ENCODE measurements around the gene PIPOX.

Gene PIPOX

DNA sequence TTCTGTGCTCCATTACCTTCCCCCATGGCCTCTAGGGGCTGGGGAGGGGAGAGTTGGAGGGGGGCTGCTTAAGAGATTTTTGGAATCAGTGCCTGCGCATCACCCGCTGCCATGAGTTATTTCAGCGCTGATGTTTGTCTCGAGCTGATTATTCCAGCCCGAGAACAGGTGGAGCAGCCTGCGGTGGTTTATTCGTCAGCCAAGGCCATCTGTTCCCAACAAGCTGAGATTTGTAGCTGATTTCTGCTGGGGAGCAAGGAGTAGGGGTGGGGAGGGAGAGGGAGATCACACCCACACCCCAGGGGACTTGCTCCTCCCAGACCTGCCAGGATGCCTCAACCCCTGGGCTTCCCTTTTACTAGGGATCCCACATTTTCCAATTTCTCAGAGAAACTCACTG is 23.1 kb downstream of the PIPOX start:
- Histone ChIP-seq H4K20me1 (ENCODE audit: insufficient read depth, low read length) (no peaks in the 10 kb centered on the region), H3K9me2 (ENCODE audit: low read depth, low read length) (no peaks in the 10 kb centered on the region), H3K4me2 (ENCODE audit: low read length) (no peak overlapping the region), H3K9me3 (ENCODE audit: low read length) (no peaks in the 10 kb centered on the region), H3K27ac (ENCODE audit: low read depth, low read length, poor library complexity, severe bottlenecking) (no peak overlapping the region), H3K36me3 (ENCODE audit: insufficient read depth, low read length) (no peaks in the 10 kb centered on the region), H3K4me1 (ENCODE audit: insufficient read depth, low read length, severe bottlenecking) (no peaks in the 10 kb centered on the region), H3K4me3 (ENCODE audit: low read depth, low read length, poor library complexity, severe bottlenecking) (no peak overlapping the region), H3F3A (ENCODE audit: insufficient read depth, low read length) (no peaks in the 10 kb centered on the region), H3K9ac (ENCODE audit: low read length) (no peak overlapping the region), H2AFZ (ENCODE audit: low read length) (no peak overlapping the region), H3K79me2 (ENCODE audit: insufficient read depth, low read length) (no peaks in the 10 kb centered on the region), H3K27me3 (ENCODE audit: insufficient read depth, low read length) (peaks cover 4% of the 10 kb centered on the region; the same call in 1 of the 2 replicates)
- TF ChIP-seq, protein P1, sequence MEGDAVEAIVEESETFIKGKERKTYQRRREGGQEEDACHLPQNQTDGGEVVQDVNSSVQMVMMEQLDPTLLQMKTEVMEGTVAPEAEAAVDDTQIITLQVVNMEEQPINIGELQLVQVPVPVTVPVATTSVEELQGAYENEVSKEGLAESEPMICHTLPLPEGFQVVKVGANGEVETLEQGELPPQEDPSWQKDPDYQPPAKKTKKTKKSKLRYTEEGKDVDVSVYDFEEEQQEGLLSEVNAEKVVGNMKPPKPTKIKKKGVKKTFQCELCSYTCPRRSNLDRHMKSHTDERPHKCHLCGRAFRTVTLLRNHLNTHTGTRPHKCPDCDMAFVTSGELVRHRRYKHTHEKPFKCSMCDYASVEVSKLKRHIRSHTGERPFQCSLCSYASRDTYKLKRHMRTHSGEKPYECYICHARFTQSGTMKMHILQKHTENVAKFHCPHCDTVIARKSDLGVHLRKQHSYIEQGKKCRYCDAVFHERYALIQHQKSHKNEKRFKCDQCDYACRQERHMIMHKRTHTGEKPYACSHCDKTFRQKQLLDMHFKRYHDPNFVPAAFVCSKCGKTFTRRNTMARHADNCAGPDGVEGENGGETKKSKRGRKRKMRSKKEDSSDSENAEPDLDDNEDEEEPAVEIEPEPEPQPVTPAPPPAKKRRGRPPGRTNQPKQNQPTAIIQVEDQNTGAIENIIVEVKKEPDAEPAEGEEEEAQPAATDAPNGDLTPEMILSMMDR (IDR thresholded peaks at IDR 0.05; ENCODE audit: low read length), result no peak
- no peak for TF ChIP-seq EZH2 (IDR thresholded peaks at IDR 0.05; ENCODE audit: borderline replicate concordance, low read length)

GRCh38 chr17:29066606-29067005 is 23.7 kb downstream of the PIPOX start:
- no peaks in the 10 kb centered on the region for H3K4me1 ChIP-seq (ENCODE audit: insufficient read depth, low read length, severe bottlenecking)
- H3K27ac ChIP-seq (ENCODE audit: low read depth, low read length, poor library complexity, severe bottlenecking), result no peak overlapping the region
- H3K4me2 ChIP-seq (ENCODE audit: low read length), result no peak overlapping the region
- no peak overlapping the region for H2AFZ ChIP-seq (ENCODE audit: low read length)
- no peaks in the 10 kb centered on the region for H3K9me2 ChIP-seq (ENCODE audit: low read depth, low read length)
- H3F3A ChIP-seq (ENCODE audit: insufficient read depth, low read length), result no peaks in the 10 kb centered on the region
- no peaks in the 10 kb centered on the region for H3K79me2 ChIP-seq (ENCODE audit: insufficient read depth, low read length)
- H3K36me3 ChIP-seq (ENCODE audit: insufficient read depth, low read length), result no peaks in the 10 kb centered on the region
- H4K20me1 ChIP-seq (ENCODE audit: insufficient read depth, low read length), result no peaks in the 10 kb centered on the region
- H3K27me3 ChIP-seq (ENCODE audit: insufficient read depth, low read length), result no peaks in the 10 kb centered on the region
- H3K9me3 ChIP-seq (ENCODE audit: low read length), result no peaks in the 10 kb centered on the region
- TF ChIP-seq, protein P1 (IDR thresholded peaks at IDR 0.05; ENCODE audit: low read length), result no peak
- no peak for TF ChIP-seq EZH2 (IDR thresholded peaks at IDR 0.05; ENCODE audit: borderline replicate concordance, low read length)
- H3K9ac ChIP-seq (ENCODE audit: low read length), result no peak overlapping the region
- no peak overlapping the region for H3K4me3 ChIP-seq (ENCODE audit: low read depth, low read length, poor library complexity, severe bottlenecking)

DNA sequence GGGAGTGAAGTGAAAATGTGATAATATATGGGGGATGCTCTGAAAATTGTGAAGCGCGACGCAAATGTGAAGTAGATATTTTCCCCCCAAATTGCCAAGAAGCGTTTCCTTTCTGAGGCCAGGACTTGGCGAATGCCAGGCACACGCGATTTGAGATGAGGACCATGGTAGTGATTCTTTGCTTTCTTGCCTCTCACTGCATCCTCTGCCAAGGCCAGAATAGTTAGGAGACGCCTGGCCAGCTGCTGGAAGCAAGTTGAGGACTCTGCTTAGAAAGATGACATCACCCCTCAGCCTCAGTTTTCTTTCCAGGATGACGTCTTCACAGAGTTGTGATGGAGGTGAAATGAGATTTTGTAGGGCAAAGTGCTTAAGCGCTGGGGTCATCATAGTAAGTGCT is 25.9 kb downstream of the PIPOX start:
- Histone ChIP-seq H3K27ac (ENCODE audit: low read depth, low read length, poor library complexity, severe bottlenecking) (no peak overlapping the region), H3K79me2 (ENCODE audit: insufficient read depth, low read length) (no peaks in the 10 kb centered on the region), H3K9me3 (ENCODE audit: low read length) (no peaks in the 10 kb centered on the region), H2AFZ (ENCODE audit: low read length) (no peak overlapping the region), H3K27me3 (ENCODE audit: insufficient read depth, low read length) (no peaks in the 10 kb centered on the region), H3K4me1 (ENCODE audit: insufficient read depth, low read length, severe bottlenecking) (no peaks in the 10 kb centered on the region), H3K4me2 (ENCODE audit: low read length) (no peak overlapping the region), H3K36me3 (ENCODE audit: insufficient read depth, low read length) (no peaks in the 10 kb centered on the region), H3K9ac (ENCODE audit: low read length) (no peak overlapping the region), H3F3A (ENCODE audit: insufficient read depth, low read length) (no peaks in the 10 kb centered on the region), H3K4me3 (ENCODE audit: low read depth, low read length, poor library complexity, severe bottlenecking) (no peak overlapping the region), H4K20me1 (ENCODE audit: insufficient read depth, low read length) (no peaks in the 10 kb centered on the region), H3K9me2 (ENCODE audit: low read depth, low read length) (no peaks in the 10 kb centered on the region)
- TF ChIP-seq EZH2 (IDR thresholded peaks at IDR 0.05; ENCODE audit: borderline replicate concordance, low read length), result no peak
- TF ChIP-seq, protein P1 (IDR thresholded peaks at IDR 0.05; ENCODE audit: low read length), result no peak
